Cardiac muscle cell (in vitro differentiated cells and primary cell): Measurements from ENCODE around the gene TLK1. TPM values are rescaled to one million over a fixed set of nuclear protein-coding genes. Genes with fewer than 3 reads are reported as not detected.

Source experiments
- DNase-seq, 2 donors: peaks; one replicate each; pipeline versions ENCODE4 v3.0.0 to v3.0.0-alpha.2; 2010 to 2017; ENCODE audit warnings: low read depth in 1 of 2, low spot score in 1 of 2
- H3K27ac ChIP-seq: fragments of 200-600 bp; sonication (generic); 2 replicates; pipeline ENCODE4 v1.5.1; 2016
- H3K27me3 ChIP-seq: fragments of 200-600 bp; sonication (generic); 2 replicates; pipeline ENCODE4 v1.6.0; 2016; ENCODE audit warnings: control low read depth
- H3K36me3 ChIP-seq: fragments of 200-600 bp; sonication (generic); 2 replicates; pipeline ENCODE4 v1.5.1; 2016; ENCODE audit warnings: control low read depth
- H3K4me1 ChIP-seq: fragments of 200-600 bp; sonication (generic); 2 replicates; pipeline ENCODE4 v1.8.1; 2017; ENCODE audit warnings: low read depth, mild to moderate bottlenecking, mixed run types
- H3K4me3 ChIP-seq: fragments of 200-600 bp; sonication (generic); 2 replicates; pipeline ENCODE4 v1.5.1; 2016; ENCODE audit warnings: mild to moderate bottlenecking
- H3K9me3 ChIP-seq: fragments of 200-600 bp; sonication (generic); 2 replicates; pipeline ENCODE4 v1.5.1; 2017; ENCODE audit warnings: low read depth, mild to moderate bottlenecking, control low read depth
- polyA plus RNA-seq: library from polyadenylated mRNA; unstranded; fragments of >200 nt; fragmentation: Nextera tagmentation; extraction: Ambion mirVana; gene quantifications from 2 replicates; pipeline ENCODE4 v1.2.1, GENCODE V29; 2016
- total RNA-seq: library from RNA; depleted of rRNA; stranded (reverse); fragments of >200 nt; gene quantifications from 2 replicates; pipeline ENCODE4 v1.2.3, GENCODE V29; 2016
- TF ChIP-seq, protein P1 (sequence below): IDR thresholded peaks from 2 replicates; pipeline ENCODE4 v1.5.1; 2012; ENCODE audit warnings: low read depth, mild to moderate bottlenecking, low read length

TLK1 gene
- total and polyA plus RNA-seq, 2 experiments from 2014 or later = 10.1 to 29.2 TPM

DNA sequence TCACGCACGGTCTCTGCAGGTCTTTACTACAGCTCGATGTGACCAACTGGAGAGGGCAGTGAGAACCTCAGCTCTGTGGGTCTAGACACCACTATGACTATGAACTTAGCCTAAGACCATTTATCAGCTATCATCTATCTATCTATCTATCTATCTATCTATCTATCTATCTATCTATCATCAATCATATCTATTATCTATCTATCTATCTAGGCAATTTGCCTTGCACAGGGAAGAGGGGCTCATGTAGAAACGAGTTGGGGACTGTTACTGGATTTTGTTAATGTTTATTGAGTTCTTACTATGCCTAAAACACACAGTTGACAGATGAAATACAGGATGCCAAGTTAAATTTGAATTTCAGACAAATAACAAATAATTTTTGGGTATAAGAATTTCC is 41.1 kb upstream of the TLK1 start:
- H3K36me3 ChIP-seq = no peaks in the 10 kb centered on the region
- no peaks in the 10 kb centered on the region for H3K9me3 ChIP-seq
- no peak for DNase-seq
- H3K4me3 ChIP-seq = no peak overlapping the region
- H3K27ac ChIP-seq = no peak overlapping the region
- TF ChIP-seq, protein P1, sequence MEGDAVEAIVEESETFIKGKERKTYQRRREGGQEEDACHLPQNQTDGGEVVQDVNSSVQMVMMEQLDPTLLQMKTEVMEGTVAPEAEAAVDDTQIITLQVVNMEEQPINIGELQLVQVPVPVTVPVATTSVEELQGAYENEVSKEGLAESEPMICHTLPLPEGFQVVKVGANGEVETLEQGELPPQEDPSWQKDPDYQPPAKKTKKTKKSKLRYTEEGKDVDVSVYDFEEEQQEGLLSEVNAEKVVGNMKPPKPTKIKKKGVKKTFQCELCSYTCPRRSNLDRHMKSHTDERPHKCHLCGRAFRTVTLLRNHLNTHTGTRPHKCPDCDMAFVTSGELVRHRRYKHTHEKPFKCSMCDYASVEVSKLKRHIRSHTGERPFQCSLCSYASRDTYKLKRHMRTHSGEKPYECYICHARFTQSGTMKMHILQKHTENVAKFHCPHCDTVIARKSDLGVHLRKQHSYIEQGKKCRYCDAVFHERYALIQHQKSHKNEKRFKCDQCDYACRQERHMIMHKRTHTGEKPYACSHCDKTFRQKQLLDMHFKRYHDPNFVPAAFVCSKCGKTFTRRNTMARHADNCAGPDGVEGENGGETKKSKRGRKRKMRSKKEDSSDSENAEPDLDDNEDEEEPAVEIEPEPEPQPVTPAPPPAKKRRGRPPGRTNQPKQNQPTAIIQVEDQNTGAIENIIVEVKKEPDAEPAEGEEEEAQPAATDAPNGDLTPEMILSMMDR = no peak
- no peaks in the 10 kb centered on the region for H3K4me1 ChIP-seq
- no peaks in the 10 kb centered on the region for H3K27me3 ChIP-seq

DNA sequence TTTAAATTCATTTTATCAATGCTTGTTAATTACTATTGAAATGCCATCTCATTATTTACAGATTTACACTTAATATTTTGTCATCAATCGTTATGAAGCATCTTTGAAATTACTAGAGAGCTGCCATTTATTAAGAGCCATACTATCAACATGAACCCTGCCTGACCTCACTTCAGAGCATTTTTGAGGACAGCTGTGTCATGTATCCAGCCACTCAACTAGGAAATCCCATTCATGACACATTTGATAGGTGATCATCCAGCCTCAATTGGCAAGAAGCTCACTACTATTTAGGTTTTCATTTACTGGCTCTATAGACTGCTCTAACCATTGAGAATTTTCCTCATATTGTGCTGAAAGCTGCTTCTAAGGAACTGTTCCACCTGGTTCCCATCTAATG is 40.6 kb upstream of the TLK1 start:
- TF ChIP-seq, protein P1 = no peak
- Histone ChIP-seq H3K9me3 (no peaks in the 10 kb centered on the region), H3K4me1 (no peaks in the 10 kb centered on the region), H3K4me3 (no peak overlapping the region), H3K27me3 (no peaks in the 10 kb centered on the region), H3K27ac (no peak overlapping the region), H3K36me3 (no peaks in the 10 kb centered on the region)
- DNase-seq = no peak

DNA sequence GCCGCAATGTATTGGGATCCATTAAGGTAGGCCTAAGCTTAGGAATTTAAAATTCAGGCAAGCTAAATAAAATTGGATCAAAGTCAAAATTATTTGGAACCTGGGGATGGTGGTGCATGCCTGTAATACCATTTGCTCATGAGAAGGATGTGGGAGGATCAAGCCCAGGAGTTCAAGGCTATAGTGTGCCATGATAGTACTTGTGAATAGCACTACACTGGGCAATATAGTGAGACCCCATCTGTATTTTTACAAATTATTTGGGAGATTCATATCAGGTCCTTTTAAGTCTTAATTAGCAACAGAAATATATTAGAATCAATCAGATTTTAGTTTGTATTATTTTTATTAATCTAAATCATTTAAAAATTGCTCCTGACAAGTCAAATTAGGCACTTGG is 39.8 kb upstream of the TLK1 start:
- TF ChIP-seq, protein P1 = no peak
- H3K27me3 ChIP-seq = no peaks in the 10 kb centered on the region
- H3K36me3 ChIP-seq = no peaks in the 10 kb centered on the region
- H3K27ac ChIP-seq = no peak overlapping the region
- no peaks in the 10 kb centered on the region for H3K4me1 ChIP-seq
- H3K9me3 ChIP-seq = no peaks in the 10 kb centered on the region
- no peak overlapping the region for H3K4me3 ChIP-seq
- no peak for DNase-seq

DNA sequence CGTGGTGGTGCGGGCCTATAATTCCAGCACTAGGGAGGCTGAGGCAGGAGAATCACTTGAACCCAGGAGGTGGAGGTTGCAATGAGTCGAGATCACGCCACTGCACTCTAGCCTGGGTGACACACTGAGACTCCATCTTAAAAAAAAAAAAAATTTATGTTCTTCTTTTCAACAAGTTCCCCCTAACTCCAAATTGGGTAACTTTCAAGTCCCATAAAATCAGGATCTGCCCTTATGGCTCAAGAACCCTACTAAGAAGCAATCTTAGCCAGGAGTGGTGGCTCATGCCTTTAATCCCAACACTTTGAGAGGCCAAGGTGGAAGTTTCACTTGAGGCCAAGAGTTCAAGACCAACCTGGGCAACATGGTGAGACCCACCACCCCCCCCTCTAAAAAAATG is 30.3 kb upstream of the TLK1 start:
- no peaks in the 10 kb centered on the region for H3K4me1 ChIP-seq
- no peaks in the 10 kb centered on the region for H3K27me3 ChIP-seq
- TF ChIP-seq, protein P1 = no peak
- no peaks in the 10 kb centered on the region for H3K9me3 ChIP-seq
- no peaks in the 10 kb centered on the region for H3K36me3 ChIP-seq
- no peak for DNase-seq
- H3K27ac ChIP-seq = no peak overlapping the region
- no peak overlapping the region for H3K4me3 ChIP-seq

DNA sequence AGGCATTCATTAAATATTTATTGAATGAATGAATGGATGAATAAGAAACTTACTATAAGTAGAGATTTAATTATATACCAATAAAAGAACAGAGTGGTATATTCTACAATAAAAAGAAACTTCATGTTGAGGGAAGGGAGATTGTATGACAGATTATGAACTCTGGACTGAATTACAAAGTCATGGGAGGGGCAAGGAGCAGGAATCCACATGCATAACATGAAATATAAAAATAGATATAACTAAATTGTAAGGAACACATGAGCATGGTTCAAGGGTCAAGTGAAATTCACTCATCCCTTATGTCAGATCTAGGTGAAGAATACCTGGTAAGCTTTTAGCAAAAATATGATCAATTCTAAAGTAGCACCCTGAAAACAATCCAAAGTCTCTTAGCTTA is 27.1 kb upstream of the TLK1 start:
- H3K4me1 ChIP-seq = no peaks in the 10 kb centered on the region
- H3K27ac ChIP-seq = no peak overlapping the region
- no peaks in the 10 kb centered on the region for H3K27me3 ChIP-seq
- TF ChIP-seq, protein P1 = no peak
- H3K4me3 ChIP-seq = no peak overlapping the region
- H3K36me3 ChIP-seq = no peaks in the 10 kb centered on the region
- H3K9me3 ChIP-seq = no peaks in the 10 kb centered on the region
- DNase-seq = no peak

DNA sequence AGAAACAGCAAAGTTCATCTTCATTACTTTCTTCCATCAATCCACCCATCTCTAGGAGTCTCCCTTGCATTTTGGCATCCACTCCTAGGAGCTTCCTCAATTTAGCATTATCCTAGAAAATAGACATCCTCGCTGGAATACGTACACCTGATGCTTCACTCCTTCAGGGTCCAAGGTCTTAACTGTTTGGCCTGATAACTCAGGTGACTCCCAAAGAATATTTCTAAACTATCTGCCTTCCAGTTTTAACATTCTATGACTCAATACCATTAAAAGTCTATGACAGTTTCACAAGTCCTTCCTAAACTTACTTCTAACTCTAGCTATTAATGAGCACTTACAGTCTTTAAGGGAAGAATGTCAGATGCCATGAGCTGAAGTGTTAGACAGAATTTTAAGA is 26.5 kb upstream of the TLK1 start:
- TF ChIP-seq, protein P1 = no peak

More for the DNA sequence above, 26.5 kb upstream of the TLK1 start:
- Histone ChIP-seq H3K36me3 (no peaks in the 10 kb centered on the region), H3K27me3 (no peaks in the 10 kb centered on the region), H3K9me3 (no peaks in the 10 kb centered on the region), H3K4me1 (no peaks in the 10 kb centered on the region), H3K27ac (no peak overlapping the region), H3K4me3 (no peak overlapping the region)
- DNase-seq = no peak
